A673 (cell line): ENCODE data around the gene KIAA1191.

Experiments used
- EZH2 ChIP-seq: fragments of 200-600 bp; sonication (generic); IDR thresholded peaks from 2 replicates; pipeline ENCODE4 v1.6.1; 2017; ENCODE audit warnings: borderline replicate concordance, low read depth, mild to moderate bottlenecking, mixed read lengths, antibody characterized with exemption, low read length; ENCODE audit not compliant: poor library complexity, severe bottlenecking
- TF ChIP-seq, protein P1 (sequence below): fragments of 300-800, 200-600 bp; sonication (generic); conservative IDR thresholded peaks from 2 replicates; pipeline ENCODE4 v1.5.1; 2017; ENCODE audit warnings: low read depth, mild to moderate bottlenecking, antibody characterized with exemption, low read length, moderate library complexity, mixed read lengths

- TF ChIP-seq, protein P1, sequence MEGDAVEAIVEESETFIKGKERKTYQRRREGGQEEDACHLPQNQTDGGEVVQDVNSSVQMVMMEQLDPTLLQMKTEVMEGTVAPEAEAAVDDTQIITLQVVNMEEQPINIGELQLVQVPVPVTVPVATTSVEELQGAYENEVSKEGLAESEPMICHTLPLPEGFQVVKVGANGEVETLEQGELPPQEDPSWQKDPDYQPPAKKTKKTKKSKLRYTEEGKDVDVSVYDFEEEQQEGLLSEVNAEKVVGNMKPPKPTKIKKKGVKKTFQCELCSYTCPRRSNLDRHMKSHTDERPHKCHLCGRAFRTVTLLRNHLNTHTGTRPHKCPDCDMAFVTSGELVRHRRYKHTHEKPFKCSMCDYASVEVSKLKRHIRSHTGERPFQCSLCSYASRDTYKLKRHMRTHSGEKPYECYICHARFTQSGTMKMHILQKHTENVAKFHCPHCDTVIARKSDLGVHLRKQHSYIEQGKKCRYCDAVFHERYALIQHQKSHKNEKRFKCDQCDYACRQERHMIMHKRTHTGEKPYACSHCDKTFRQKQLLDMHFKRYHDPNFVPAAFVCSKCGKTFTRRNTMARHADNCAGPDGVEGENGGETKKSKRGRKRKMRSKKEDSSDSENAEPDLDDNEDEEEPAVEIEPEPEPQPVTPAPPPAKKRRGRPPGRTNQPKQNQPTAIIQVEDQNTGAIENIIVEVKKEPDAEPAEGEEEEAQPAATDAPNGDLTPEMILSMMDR, result no peak
- no peak for TF ChIP-seq EZH2
Observed at GRCh38 chr5:176355400-176356178, 6.0 kb downstream of the KIAA1191 start.
